Fibroblast of pulmonary artery (primary cell): ENCODE results near the gene BRF1.

Source experiments
- DNase-seq: peaks from one replicate; pipeline ENCODE4 v3.0.0-alpha.2; 2010; ENCODE audit warnings: low read depth
- H3K4me3 ChIP-seq: replicated peaks from 2 replicates; pipeline ENCODE4 v1.5.1; 2011; ENCODE audit warnings: low read depth, mild to moderate bottlenecking, control low read depth, low read length, moderate library complexity
- CTCF ChIP-seq: IDR thresholded peaks from 2 replicates; pipeline ENCODE4 v1.5.1; 2011; ENCODE audit warnings: mild to moderate bottlenecking, control low read depth, low read length, inconsistent platforms; ENCODE audit errors: missing control alignments

The BRF1 gene

GRCh38 chr14:105249182-105250007 is 51.4 kb downstream of the BRF1 start:
- peak overlapping the region; percentile 62 for H3K4me3 ChIP-seq
- no peak for TF ChIP-seq CTCF
- peak; percentile 31 for DNase-seq

- peak within 1 kb of the TSS; percentile 62 for H3K4me3 ChIP-seq
- peak; percentile 83 for DNase-seq
- TF ChIP-seq CTCF = no peak
Measured at GRCh38 chr14:105248368-105249181, 52.2 kb downstream of the BRF1 start, which contains the start of gene BTBD6. Gene BTBD6, plus strand, starts transcription at chr14:105248533. Its CDS starts 179 bp downstream, at chr14:105248712.

- peak overlapping the region; percentile 62 for H3K4me3 ChIP-seq
- DNase-seq = no peak
- TF ChIP-seq CTCF = no peak
Measured at GRCh38 chr14:105247715-105248367, 53.0 kb downstream of the BRF1 start.

GRCh38 chr14:105247026-105247425 is 53.8 kb downstream of the BRF1 start:
- TF ChIP-seq CTCF = no peak
- H3K4me3 ChIP-seq = no peak overlapping the region
- no peak for DNase-seq

- H3K4me3 ChIP-seq = no peak overlapping the region
- DNase-seq = no peak
- TF ChIP-seq CTCF = no peak
Measured at GRCh38 chr14:105244334-105244733, 56.5 kb downstream of the BRF1 start.

- H3K4me3 ChIP-seq = no peak overlapping the region
Measured at GRCh38 chr14:105241641-105242040, 59.2 kb downstream of the BRF1 start.

More at GRCh38 chr14:105241641-105242040, 59.2 kb downstream of the BRF1 start:
- no peak for DNase-seq
- no peak for TF ChIP-seq CTCF
